OCI-LY3 (cell line): ENCODE data around the gene GRID1.
A peak's percentile ranks its signal among the peaks of the same experiment; 100 is the strongest.

ENCODE experiments used
- H2AFZ ChIP-seq: fragments of 200-600, 300-600 bp; shearing (Covaris generic); 2 replicates; pipeline ENCODE4 v1.6.0; 2014; ENCODE audit warnings: antibody characterized with exemption, low read depth, low read length
- H3K27ac ChIP-seq: fragments of 200-600, 300-600 bp; sonication (generic); 2 replicates; pipeline ENCODE4 v1.5.1; 2014; ENCODE audit warnings: mild to moderate bottlenecking, low read length, moderate library complexity, mixed read lengths
- H3K27me3 ChIP-seq: fragments of 200-600, 300-600 bp; sonication (generic); 2 replicates; pipeline ENCODE4 v1.6.1; 2014; ENCODE audit warnings: low read depth, low read length, mixed read lengths
- H3K36me3 ChIP-seq: fragments of 200-600, 300-600 bp; sonication (generic); replicated peaks from 2 replicates; pipeline ENCODE3; 2014; ENCODE audit warnings: low read depth, low read length, mixed read lengths
- H3K4me1 ChIP-seq: fragments of 300-600, 200-600 bp; sonication (generic); 2 replicates; pipeline ENCODE4 v1.6.1; 2014; ENCODE audit warnings: low read length, mixed read lengths
- H3K4me2 ChIP-seq: fragments of 200-600, 300-600 bp; sonication (generic); 2 replicates; pipeline ENCODE4 v1.6.1; 2014; ENCODE audit warnings: low read length, mixed read lengths
- H3K4me3 ChIP-seq: fragments of 300-600, 200-600 bp; sonication (generic); 2 replicates; pipeline ENCODE4 v1.5.1; 2014; ENCODE audit warnings: antibody characterized with exemption, mild to moderate bottlenecking, low read length, moderate library complexity
- H3K79me2 ChIP-seq: fragments of 300-600, 200-600 bp; shearing (Covaris generic); 2 replicates; pipeline ENCODE4 v1.6.1; 2014; ENCODE audit warnings: mild to moderate bottlenecking, low read length, mixed read lengths
- H3K9ac ChIP-seq: fragments of 300-600, 200-600 bp; shearing (Covaris generic); 2 replicates; pipeline ENCODE4 v1.6.0; 2014; ENCODE audit warnings: mild to moderate bottlenecking, low read length, moderate library complexity
- H3K9me3 ChIP-seq: fragments of 200-600, 300-600 bp; shearing (Covaris generic); 2 replicates; pipeline ENCODE4 v1.6.1; 2014; ENCODE audit warnings: low read length, mixed read lengths; ENCODE audit not compliant: insufficient read depth
- H4K20me1 ChIP-seq: fragments of 200-600, 300-600 bp; sonication (generic); 2 replicates; pipeline ENCODE4 v1.6.1; 2016; ENCODE audit warnings: low read length, mixed read lengths; ENCODE audit not compliant: insufficient read depth
- EZH2phosphoT487 ChIP-seq: fragments of 200-600 bp; shearing (Covaris generic); IDR thresholded peaks from 2 replicates; pipeline ENCODE4 v1.6.1; 2018; ENCODE audit warnings: antibody characterized with exemption, mixed run types, low read depth
- TF ChIP-seq, protein P1 (sequence below): fragments of 200-600, 300-600 bp; sonication (generic); IDR thresholded peaks from 2 replicates; pipeline ENCODE4 v1.5.1; 2014; ENCODE audit warnings: antibody characterized with exemption, low read length, low read depth

The GRID1 gene

DNA sequence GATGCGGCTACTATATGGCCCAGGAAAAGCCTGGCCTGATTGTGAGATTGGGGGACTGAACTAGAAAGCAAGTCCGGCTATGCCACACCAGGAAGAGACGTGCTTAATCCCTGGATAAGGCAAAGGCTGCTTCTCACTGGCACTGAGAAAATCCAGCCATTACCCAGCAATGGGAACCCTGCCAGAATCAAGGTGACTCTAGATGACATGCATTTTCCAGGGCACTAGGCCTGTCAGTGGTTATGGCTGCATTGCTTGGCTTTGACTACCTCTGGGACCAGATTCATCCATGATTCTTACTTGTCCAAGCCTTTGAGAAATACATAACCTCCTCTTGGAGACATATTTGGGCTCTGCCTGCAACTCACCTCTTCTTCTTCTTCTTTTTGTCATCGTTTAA is 317.2 kb downstream of the GRID1 start:
- H3K4me1 ChIP-seq = peaks cover 20% of the 10 kb centered on the region
- no peaks in the 10 kb centered on the region for H3K36me3 ChIP-seq
- H3K27me3 ChIP-seq = peaks cover 32% of the 10 kb centered on the region
- H2AFZ ChIP-seq = no peak overlapping the region
- no peak overlapping the region for H3K4me3 ChIP-seq
- H3K4me2 ChIP-seq = no peak overlapping the region
- H4K20me1 ChIP-seq = peaks cover 3% of the 10 kb centered on the region; the same call in 1 of the 2 replicates
- no peaks in the 10 kb centered on the region for H3K9me3 ChIP-seq
- no peak overlapping the region for H3K9ac ChIP-seq
- H3K79me2 ChIP-seq = no peaks in the 10 kb centered on the region
- H3K27ac ChIP-seq = no peak overlapping the region
- TF ChIP-seq EZH2phosphoT487 = no peak
- TF ChIP-seq, protein P1, sequence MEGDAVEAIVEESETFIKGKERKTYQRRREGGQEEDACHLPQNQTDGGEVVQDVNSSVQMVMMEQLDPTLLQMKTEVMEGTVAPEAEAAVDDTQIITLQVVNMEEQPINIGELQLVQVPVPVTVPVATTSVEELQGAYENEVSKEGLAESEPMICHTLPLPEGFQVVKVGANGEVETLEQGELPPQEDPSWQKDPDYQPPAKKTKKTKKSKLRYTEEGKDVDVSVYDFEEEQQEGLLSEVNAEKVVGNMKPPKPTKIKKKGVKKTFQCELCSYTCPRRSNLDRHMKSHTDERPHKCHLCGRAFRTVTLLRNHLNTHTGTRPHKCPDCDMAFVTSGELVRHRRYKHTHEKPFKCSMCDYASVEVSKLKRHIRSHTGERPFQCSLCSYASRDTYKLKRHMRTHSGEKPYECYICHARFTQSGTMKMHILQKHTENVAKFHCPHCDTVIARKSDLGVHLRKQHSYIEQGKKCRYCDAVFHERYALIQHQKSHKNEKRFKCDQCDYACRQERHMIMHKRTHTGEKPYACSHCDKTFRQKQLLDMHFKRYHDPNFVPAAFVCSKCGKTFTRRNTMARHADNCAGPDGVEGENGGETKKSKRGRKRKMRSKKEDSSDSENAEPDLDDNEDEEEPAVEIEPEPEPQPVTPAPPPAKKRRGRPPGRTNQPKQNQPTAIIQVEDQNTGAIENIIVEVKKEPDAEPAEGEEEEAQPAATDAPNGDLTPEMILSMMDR = no peak

DNA sequence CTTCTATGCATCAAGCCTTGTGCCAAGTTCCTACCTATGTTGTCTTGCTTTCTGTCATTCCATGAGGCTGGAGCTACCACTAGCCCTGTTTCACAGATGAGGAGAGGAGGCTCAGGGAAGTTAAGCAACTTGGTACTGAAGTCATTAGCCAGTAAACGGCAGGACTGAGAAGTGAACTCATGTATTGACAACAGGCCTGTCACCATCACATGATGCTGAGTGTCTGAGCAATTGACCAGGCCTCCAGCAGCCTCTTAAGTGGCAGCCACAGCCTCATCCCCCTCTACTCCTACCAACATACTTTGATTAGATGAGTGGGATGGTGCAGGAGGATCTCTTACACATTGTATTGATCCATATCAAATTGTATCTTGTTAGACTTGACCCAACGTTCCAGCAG is 317.6 kb downstream of the GRID1 start:
- Histone ChIP-seq H3K79me2 (no peaks in the 10 kb centered on the region), H3K9ac (no peak overlapping the region), H3K4me3 (no peak overlapping the region), H3K4me2 (no peak overlapping the region), H4K20me1 (peaks cover 3% of the 10 kb centered on the region; the same call in 1 of the 2 replicates), H3K27me3 (peaks cover 35% of the 10 kb centered on the region), H3K4me1 (peaks cover 20% of the 10 kb centered on the region), H2AFZ (no peak overlapping the region), H3K36me3 (no peaks in the 10 kb centered on the region), H3K27ac (no peak overlapping the region), H3K9me3 (no peaks in the 10 kb centered on the region)
- TF ChIP-seq, protein P1 = no peak

- Histone ChIP-seq H3K4me1 (peaks cover 20% of the 10 kb centered on the region), H2AFZ (no peak overlapping the region), H3K4me2 (no peak overlapping the region), H3K4me3 (no peak overlapping the region), H3K9ac (no peak overlapping the region), H4K20me1 (peaks cover 3% of the 10 kb centered on the region; the same call in 1 of the 2 replicates), H3K79me2 (no peaks in the 10 kb centered on the region), H3K27ac (no peak overlapping the region), H3K27me3 (peaks cover 36% of the 10 kb centered on the region), H3K9me3 (no peaks in the 10 kb centered on the region), H3K36me3 (no peaks in the 10 kb centered on the region)
- no peak for TF ChIP-seq EZH2phosphoT487
- TF ChIP-seq, protein P1 = no peak
Observed at GRCh38 chr10:86048571-86048970, 318.0 kb downstream of the GRID1 start.

DNA sequence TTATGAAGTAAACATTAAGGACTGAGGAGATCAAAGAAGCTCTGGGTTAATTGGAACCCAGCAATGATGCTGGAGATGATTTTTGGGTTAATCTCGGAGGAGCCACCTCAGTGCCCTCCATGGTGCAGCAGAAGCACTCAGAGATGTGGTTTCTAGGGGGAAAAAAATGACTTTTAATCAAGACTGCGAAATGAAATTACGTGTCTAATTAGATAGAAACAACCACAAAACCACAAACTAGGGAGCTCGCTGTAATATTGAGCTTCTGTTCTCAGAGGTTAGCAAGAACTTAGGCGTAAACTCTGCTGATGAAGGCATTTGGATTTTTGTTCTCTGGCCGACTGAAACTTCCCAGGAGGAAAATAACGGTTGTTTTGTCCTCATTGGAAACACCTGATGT is 319.0 kb downstream of the GRID1 start:
- Histone ChIP-seq H4K20me1 (peaks cover 3% of the 10 kb centered on the region; the same call in 1 of the 2 replicates), H2AFZ (no peak overlapping the region), H3K4me3 (no peak overlapping the region), H3K79me2 (no peaks in the 10 kb centered on the region), H3K9ac (no peak overlapping the region), H3K36me3 (no peaks in the 10 kb centered on the region), H3K4me1 (peaks cover 20% of the 10 kb centered on the region), H3K4me2 (peak overlapping the region; percentile 18; the same call in 1 of the 2 replicates), H3K27me3 (peaks cover 36% of the 10 kb centered on the region), H3K27ac (no peak overlapping the region), H3K9me3 (no peaks in the 10 kb centered on the region)
- TF ChIP-seq, protein P1 = no peak
- no peak for TF ChIP-seq EZH2phosphoT487
